Ishikawa (cell line): ENCODE data around the gene FBXO17.

Source experiments
- CEBPB ChIP-seq: IDR thresholded peaks from 2 replicates; pipeline ENCODE4 v1.6.1; 2012
- EP300 ChIP-seq: IDR thresholded peaks from 2 replicates; pipeline ENCODE4 v1.6.1; 2012; ENCODE audit warnings: borderline replicate concordance
- MAX ChIP-seq: IDR thresholded peaks from 2 replicates; pipeline ENCODE4 v1.6.1; 2012
- RAD21 ChIP-seq: IDR thresholded peaks from 2 replicates; pipeline ENCODE4 v1.6.1; 2012; ENCODE audit warnings: low read depth
- REST ChIP-seq: IDR thresholded peaks from 2 replicates; pipeline ENCODE4 v1.6.1; 2012; ENCODE audit warnings: low read depth, mild to moderate bottlenecking
- TAF1 ChIP-seq: IDR thresholded peaks from 2 replicates; pipeline ENCODE4 v1.6.1; 2012; ENCODE audit warnings: low read depth, mild to moderate bottlenecking
- YY1 ChIP-seq: IDR thresholded peaks from 2 replicates; pipeline ENCODE4 v1.6.1; 2012; ENCODE audit warnings: low read depth

- no peak for TF ChIP-seq TAF1
- no peak for TF ChIP-seq CEBPB
- no peak for TF ChIP-seq MAX
- no peak for TF ChIP-seq YY1
- no peak for TF ChIP-seq EP300
- peak; percentile 76 for TF ChIP-seq REST
- TF ChIP-seq RAD21, result no peak
Observed at GRCh38 chr19:38946229-38947010, 29.1 kb downstream of the FBXO17 start.
